Jurkat, Clone E6-1 (cell line): ENCODE measurements around the gene CDKN1A.

ENCODE experiments used
- DNase-seq: peaks from one replicate; pipeline ENCODE4 v3.0.0-alpha.2; 2011; ENCODE audit warnings: low read depth, low spot score
- H3K4me3 ChIP-seq: 2 replicates; pipeline ENCODE4 v1.5.1; 2011; ENCODE audit warnings: mild to moderate bottlenecking, low read length, control low read depth, moderate library complexity

The CDKN1A gene

DNA sequence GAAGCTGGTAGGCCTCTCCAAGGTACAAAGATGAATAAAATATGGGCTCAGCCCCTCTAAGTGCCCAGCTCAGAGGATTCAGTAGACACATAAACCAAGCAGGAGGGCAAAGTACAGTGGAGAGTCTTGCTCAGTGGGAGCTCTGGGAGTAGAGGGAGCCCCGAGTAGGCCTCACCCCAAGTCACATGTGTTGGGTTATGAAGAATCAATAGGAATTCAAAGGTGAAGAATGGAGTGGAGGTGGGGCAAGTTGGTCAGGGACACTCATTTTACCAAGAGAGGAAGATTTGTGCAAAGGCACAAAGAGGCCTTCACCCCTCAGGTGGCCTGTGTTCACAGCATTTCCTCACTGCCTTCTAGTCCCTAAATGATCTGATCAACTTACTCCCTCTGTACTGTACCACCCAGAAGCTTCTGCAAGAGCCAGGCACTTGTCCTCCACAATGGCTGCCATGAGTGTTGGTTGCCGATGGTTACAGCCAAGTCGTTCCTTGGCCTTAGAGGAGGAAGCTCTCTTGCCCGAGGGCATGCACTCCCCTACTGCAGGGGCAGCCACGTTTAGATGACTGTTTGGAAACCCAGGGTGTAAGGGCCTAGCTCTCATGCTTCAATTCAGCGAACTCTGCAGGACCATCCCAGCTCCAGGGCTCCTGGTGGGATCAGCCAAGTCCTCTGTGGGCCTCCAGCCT lies 6.7 kb upstream of the CDKN1A start:
- H3K4me3 ChIP-seq, result no peak overlapping the region
- DNase-seq, result no peak

DNA sequence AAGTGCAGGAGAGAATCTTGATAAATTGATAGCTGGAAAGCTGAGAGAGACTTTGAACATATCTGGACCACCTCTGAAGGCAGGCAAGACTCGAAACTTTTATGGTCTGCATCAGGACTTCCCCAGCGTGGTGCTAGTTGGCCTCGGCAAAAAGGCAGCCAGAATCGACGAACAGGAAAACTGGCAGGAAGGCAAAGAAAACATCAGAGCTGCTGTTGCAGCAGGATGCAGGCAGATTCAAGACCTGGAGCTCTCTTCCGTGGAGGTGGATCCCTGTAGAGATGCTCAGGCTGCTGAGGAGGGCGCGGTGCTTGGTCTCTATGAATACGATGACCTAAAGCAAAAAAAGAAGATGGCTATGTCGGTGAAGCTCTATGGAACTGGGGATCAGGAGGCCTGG lies 4.6 kb upstream of the CDKN1A start:
- H3K4me3 ChIP-seq, result no peak overlapping the region
- DNase-seq, result no peak

DNA sequence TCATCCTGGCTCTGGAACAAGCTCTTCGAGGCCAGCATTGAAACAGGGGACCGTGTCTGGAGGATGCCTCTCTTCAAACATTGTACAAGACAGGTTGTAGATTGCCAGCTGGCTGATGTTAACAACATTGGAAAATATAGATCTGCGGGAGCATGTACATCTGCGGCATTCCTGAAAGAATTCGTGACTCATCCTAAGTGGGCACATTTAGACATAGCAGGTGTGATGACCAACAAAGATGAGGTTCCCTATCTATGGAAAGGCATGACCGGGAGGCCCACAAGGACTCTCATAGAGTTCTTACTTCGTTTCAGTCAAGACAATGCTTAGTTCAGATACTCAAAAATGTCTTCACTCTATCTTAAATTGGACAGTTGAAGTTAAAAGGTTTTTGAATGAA lies 3.6 kb upstream of the CDKN1A start:
- no peak for DNase-seq
- H3K4me3 ChIP-seq, result no peak overlapping the region

DNA sequence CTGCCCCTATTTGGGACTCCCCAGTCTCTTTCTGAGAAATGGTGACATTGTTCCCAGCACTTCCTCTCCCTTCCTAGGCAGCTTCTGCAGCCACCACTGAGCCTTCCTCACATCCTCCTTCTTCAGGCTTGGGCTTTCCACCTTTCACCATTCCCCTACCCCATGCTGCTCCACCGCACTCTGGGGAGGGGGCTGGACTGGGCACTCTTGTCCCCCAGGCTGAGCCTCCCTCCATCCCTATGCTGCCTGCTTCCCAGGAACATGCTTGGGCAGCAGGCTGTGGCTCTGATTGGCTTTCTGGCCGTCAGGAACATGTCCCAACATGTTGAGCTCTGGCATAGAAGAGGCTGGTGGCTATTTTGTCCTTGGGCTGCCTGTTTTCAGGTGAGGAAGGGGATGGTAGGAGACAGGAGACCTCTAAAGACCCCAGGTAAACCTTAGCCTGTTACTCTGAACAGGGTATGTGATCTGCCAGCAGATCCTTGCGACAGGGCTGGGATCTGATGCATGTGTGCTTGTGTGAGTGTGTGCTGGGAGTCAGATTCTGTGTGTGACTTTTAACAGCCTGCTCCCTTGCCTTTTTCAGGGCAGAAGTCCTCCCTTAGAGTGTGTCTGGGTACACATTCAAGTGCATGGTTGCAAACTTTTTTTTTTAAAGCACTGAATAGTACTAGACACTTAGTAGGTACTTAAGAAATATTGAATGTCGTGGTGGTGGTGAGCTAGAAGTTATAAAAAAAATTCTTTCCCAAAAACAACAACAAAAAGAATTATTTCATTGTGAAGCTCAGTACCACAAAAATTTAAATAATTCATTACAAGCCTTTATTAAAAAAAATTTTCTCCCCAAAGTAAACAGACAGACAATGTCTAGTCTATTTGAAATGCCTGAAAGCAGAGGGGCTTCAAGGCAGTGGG lies 2.1 kb upstream of the CDKN1A start:
- no peak overlapping the region for H3K4me3 ChIP-seq
- DNase-seq, result no peak

DNA sequence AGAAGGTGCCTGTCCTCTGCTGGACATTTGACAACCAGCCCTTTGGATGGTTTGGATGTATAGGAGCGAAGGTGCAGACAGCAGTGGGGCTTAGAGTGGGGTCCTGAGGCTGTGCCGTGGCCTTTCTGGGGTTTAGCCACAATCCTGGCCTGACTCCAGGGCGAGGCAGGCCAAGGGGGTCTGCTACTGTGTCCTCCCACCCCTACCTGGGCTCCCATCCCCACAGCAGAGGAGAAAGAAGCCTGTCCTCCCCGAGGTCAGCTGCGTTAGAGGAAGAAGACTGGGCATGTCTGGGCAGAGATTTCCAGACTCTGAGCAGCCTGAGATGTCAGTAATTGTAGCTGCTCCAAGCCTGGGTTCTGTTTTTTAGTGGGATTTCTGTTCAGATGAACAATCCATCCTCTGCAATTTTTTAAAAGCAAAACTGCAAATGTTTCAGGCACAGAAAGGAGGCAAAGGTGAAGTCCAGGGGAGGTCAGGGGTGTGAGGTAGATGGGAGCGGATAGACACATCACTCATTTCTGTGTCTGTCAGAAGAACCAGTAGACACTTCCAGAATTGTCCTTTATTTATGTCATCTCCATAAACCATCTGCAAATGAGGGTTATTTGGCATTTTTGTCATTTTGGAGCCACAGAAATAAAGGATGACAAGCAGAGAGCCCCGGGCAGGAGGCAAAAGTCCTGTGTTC lies 1.3 kb upstream of the CDKN1A start:
- no peak overlapping the region for H3K4me3 ChIP-seq
- no peak for DNase-seq

DNA sequence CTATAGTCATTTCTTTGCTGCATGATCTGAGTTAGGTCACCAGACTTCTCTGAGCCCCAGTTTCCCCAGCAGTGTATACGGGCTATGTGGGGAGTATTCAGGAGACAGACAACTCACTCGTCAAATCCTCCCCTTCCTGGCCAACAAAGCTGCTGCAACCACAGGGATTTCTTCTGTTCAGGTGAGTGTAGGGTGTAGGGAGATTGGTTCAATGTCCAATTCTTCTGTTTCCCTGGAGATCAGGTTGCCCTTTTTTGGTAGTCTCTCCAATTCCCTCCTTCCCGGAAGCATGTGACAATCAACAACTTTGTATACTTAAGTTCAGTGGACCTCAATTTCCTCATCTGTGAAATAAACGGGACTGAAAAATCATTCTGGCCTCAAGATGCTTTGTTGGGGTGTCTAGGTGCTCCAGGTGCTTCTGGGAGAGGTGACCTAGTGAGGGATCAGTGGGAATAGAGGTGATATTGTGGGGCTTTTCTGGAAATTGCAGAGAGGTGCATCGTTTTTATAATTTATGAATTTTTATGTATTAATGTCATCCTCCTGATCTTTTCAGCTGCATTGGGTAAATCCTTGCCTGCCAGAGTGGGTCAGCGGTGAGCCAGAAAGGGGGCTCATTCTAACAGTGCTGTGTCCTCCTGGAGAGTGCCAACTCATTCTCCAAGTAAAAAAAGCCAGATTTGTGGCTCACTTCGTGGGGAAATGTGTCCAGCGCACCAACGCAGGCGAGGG lies 594 bp upstream of the CDKN1A start:
- DNase-seq, result no peak
- H3K4me3 ChIP-seq, result no peak overlapping the region

DNA sequence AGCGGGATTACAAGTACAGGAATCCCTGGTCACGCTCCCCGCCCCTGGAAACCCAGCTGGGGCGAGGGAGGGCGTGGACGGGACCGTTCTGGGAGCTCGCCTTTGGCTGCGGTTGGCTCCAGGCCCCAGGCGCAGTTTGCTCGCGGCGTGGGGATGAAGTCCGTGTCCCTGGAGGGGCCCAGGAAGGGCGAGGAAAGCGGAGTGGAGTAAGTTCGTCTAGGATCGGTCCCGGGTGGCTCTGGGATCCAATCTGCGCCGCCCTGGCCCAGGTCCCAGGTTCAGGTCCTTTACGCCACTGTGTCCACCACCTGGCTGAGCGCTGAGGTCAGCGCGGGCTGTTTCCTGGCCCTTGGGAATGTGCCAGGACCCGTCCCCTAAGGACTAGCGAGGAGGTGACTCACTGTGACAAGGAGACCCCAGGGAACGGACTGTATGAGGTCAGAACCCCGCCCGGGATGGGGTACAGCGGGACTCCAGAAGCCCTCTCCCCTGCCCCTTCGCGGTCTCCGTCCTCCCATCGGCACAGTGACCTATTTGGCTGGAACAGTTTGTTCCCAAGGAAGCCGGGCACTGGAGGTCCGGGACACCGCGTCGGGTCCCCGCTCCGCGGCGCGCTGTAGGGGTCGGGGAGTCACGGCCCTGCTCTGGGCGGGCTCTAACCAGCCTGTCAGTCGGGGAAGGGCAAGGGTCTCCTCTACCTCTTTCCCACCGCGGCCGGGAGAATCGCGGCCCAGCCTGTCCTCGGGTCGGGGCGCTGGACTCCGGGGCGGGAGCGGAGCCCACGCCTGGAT lies 724 bp downstream of the CDKN1A start:
- H3K4me3 ChIP-seq, result peak overlapping the region; percentile 9
- no peak for DNase-seq

DNA sequence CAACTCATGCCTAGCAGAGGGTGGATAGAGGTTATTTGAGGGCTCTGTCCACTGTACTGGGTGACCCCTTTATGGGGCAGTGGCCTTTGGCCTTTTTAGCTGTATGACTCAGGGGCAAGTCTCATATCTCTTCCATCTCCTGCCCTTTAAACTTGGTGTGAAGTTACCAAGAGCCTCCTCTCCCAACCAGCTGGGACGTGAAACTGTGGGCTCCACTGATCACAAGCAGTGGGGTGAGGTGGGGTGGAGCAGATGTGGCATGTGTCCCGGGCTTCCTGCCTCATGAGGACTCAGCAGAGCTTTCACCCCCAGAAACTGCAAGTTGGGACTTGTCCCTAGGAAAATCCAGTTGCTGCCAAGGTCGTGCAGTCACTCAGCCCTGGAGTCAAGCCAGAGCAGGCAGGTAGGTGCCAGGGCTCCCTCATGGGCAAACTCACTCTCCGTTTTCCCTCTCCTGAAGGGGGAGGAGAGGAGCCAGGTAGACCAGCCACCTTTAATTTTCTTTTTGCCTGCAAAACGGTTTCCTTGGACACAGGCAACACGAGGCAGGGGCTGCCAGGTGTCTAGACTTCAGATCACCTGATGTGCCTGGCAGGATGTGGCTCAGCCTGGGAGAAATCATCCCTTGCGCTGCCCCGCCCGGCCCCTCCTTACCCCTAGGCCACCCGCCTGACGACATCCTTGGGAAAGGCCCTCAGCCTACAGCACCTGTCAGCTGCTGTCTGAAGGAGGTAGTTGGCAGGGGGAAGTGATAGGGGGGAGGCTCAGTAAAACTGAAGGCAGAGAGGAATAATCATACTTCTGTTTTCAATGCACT lies 4.0 kb downstream of the CDKN1A start:
- DNase-seq, result peak; percentile 84
- H3K4me3 ChIP-seq, result no peak overlapping the region; the same call in 1 of the 2 replicates

DNA sequence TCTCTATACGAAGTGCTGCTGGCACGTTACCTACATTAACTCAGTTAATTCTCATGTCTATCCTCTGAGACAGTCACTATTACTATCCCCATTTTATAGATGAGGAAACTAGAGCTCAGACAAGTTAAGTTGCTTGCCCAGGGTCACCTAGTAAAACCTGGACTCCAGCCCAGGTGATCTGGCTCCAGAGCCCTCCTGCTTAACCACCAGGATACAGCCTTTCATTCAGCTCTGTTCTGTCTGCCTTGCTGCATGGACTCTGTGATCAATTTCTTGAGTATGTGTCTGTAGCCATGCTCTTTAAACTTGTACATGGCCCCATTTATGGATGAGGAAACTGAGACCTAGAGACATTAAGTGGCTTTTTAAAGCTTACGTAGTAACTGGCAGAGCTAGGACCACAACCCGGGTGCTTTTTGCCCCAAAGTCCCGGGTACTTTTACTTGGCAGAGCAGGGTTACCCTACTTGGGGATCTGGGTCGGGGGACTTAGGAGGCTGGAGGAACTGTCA lies 4.7 kb downstream of the CDKN1A start:
- no peak for DNase-seq
- H3K4me3 ChIP-seq, result no peak overlapping the region

DNA sequence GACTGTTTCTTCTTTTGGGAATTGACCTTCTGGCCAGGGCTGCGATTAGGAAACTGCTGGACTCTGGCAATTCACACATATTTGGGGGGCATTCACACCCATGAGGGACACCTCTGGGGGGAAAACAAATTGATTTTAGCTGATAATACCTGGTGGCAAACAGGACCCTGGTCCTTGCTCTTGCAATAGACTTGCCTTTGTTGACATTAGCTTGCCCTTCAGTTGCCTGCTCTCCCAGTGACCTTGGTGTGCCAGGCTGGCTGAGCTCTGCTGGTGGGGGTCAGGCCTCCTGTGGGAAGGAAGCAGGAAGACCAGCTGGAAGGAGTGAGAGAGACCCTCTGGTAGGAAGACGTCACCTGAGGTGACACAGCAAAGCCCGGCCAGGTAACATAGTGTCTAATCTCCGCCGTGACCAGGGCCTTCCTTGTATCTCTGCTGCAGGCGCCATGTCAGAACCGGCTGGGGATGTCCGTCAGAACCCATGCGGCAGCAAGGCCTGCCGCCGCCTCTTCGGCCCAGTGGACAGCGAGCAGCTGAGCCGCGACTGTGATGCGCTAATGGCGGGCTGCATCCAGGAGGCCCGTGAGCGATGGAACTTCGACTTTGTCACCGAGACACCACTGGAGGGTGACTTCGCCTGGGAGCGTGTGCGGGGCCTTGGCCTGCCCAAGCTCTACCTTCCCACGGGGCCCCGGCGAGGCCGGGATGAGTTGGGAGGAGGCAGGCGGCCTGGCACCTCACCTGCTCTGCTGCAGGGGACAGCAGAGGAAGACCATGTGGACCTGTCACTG lies 5.3 kb downstream of the CDKN1A start:
- DNase-seq, result no peak
- H3K4me3 ChIP-seq, result no peak overlapping the region

DNA sequence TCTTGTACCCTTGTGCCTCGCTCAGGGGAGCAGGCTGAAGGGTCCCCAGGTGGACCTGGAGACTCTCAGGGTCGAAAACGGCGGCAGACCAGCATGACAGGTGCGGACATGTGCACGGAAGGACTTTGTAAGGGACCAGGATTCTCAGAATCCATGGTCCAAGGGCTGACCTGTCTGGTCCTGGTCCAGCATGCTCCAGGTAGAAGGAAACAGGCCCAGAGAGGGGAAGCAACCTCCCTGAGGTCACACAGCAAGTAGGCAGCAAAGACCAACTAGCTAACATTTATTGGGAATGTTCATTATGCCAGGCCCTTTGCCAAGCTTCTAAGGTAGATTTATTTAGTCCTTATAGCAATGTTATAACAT lies 5.9 kb downstream of the CDKN1A start:
- no peak for DNase-seq
- no peak overlapping the region for H3K4me3 ChIP-seq

DNA sequence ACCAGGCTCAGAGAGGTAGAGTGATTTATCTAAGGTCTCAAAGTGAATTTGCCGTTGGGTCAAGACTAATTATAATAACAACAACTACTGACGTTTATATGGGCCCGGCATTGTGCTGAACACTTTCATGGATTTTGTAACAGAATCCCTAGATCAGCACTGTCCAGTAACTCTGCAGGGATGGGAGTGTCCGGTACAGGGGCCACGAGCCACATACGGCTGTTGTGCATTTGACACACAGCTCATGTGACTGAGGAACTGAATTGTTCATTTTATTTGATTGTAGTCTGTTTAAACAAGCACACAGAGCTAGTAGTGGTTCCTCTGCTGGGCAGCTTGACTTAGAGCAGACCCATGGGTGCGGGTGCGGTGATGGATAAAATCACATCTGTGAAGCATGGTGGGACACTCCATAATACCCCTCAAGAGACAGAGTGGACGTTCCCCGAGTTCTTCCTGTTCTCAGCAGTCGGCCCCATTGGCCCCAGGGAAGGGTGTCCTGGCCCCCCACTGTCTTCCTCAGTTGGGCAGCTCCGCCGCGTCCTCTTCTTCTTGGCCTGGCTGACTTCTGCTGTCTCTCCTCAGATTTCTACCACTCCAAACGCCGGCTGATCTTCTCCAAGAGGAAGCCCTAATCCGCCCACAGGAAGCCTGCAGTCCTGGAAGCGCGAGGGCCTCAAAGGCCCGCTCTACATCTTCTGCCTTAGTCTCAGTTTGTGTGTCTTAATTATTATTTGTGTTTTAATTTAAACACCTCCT lies 6.8 kb downstream of the CDKN1A start:
- no peak for DNase-seq

DNA sequence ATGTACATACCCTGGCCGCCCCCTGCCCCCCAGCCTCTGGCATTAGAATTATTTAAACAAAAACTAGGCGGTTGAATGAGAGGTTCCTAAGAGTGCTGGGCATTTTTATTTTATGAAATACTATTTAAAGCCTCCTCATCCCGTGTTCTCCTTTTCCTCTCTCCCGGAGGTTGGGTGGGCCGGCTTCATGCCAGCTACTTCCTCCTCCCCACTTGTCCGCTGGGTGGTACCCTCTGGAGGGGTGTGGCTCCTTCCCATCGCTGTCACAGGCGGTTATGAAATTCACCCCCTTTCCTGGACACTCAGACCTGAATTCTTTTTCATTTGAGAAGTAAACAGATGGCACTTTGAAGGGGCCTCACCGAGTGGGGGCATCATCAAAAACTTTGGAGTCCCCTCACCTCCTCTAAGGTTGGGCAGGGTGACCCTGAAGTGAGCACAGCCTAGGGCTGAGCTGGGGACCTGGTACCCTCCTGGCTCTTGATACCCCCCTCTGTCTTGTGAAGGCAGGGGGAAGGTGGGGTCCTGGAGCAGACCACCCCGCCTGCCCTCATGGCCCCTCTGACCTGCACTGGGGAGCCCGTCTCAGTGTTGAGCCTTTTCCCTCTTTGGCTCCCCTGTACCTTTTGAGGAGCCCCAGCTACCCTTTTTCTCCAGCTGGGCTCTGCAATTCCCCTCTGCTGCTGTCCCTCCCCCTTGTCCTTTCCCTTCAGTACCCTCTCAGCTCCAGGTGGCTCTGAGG lies 7.6 kb downstream of the CDKN1A start:
- H3K4me3 ChIP-seq, result no peak overlapping the region
- DNase-seq, result no peak

More for the DNA sequence above, 6.8 kb downstream of the CDKN1A start:
- H3K4me3 ChIP-seq, result no peak overlapping the region

DNA sequence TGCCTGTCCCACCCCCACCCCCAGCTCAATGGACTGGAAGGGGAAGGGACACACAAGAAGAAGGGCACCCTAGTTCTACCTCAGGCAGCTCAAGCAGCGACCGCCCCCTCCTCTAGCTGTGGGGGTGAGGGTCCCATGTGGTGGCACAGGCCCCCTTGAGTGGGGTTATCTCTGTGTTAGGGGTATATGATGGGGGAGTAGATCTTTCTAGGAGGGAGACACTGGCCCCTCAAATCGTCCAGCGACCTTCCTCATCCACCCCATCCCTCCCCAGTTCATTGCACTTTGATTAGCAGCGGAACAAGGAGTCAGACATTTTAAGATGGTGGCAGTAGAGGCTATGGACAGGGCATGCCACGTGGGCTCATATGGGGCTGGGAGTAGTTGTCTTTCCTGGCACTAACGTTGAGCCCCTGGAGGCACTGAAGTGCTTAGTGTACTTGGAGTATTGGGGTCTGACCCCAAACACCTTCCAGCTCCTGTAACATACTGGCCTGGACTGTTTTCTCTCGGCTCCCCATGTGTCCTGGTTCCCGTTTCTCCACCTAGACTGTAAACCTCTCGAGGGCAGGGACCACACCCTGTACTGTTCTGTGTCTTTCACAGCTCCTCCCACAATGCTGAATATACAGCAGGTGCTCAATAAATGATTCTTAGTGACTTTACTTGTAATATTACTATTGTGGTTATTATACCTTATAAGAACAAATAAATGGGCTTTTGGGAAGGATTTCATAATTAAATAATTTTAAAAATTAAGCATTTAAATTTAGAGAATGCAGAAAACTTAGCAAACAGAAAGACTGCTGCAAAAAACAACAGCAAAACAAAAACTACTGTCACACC lies 8.4 kb downstream of the CDKN1A start:
- H3K4me3 ChIP-seq, result no peak overlapping the region
- DNase-seq, result no peak
